NCI-H128 (cell line): ENCODE measurements around the gene TAF5L.
"Not testable (repeated sequence)": the region's sequence is repeated elsewhere in the genome, so short reads cannot be mapped to it uniquely, and the experiment has no call there.

ENCODE experiments used
- DNase-seq: peaks from one replicate; lab custom pipeline; 2025; ENCODE audit not compliant: unreplicated experiment; lab: John Stamatoyannopoulos, UW

TAF5L gene

GRCh38 chr1:229642970-229643369, 17.0 kb upstream of the TAF5L start:
- DNase-seq = no peak

- DNase-seq = no peak
Observed at GRCh38 chr1:229642376-229642775, 16.5 kb upstream of the TAF5L start.

- DNase-seq = no peak
Observed at GRCh38 chr1:229641306-229641705, 15.4 kb upstream of the TAF5L start.

GRCh38 chr1:229640455-229640854, 14.5 kb upstream of the TAF5L start:
- no peak for DNase-seq

- DNase-seq = no peak
Observed at GRCh38 chr1:229637746-229638145, 11.8 kb upstream of the TAF5L start.

- DNase-seq = no peak
Observed at GRCh38 chr1:229636042-229636441, 10.1 kb upstream of the TAF5L start.

- DNase-seq = no peak
Observed at GRCh38 chr1:229631966-229632365, 6.0 kb upstream of the TAF5L start.

- DNase-seq = no peak
Observed at GRCh38 chr1:229631148-229631547, 5.2 kb upstream of the TAF5L start.

- DNase-seq = no peak
Observed at GRCh38 chr1:229629261-229629660, 3.3 kb upstream of the TAF5L start.

GRCh38 chr1:229627003-229627402, 1.1 kb upstream of the TAF5L start:
- no peak for DNase-seq

- peak; percentile 28 for DNase-seq
Observed at GRCh38 chr1:229625071-229625914, 629 bp downstream of the TAF5L start.

GRCh38 chr1:229624521-229625070, 1.3 kb downstream of the TAF5L start:
- DNase-seq = no peak

- DNase-seq = no peak
Observed at GRCh38 chr1:229623838-229624237, 2.1 kb downstream of the TAF5L start.

- no peak for DNase-seq
Observed at GRCh38 chr1:229623225-229623624, 2.7 kb downstream of the TAF5L start.

GRCh38 chr1:229622641-229623120, 3.2 kb downstream of the TAF5L start:
- DNase-seq = not testable (repeated sequence)

GRCh38 chr1:229621663-229622062, 4.3 kb downstream of the TAF5L start:
- no peak for DNase-seq

- DNase-seq = no peak
Observed at GRCh38 chr1:229620876-229621275, 5.0 kb downstream of the TAF5L start.

- DNase-seq = no peak
Observed at GRCh38 chr1:229619614-229620013, 6.3 kb downstream of the TAF5L start.

- no peak for DNase-seq
Observed at GRCh38 chr1:229619002-229619401, 6.9 kb downstream of the TAF5L start.

- DNase-seq = no peak
Observed at GRCh38 chr1:229617351-229618100, 8.4 kb downstream of the TAF5L start.

- DNase-seq = no peak
Observed at GRCh38 chr1:229614701-229615100, 11.2 kb downstream of the TAF5L start.

GRCh38 chr1:229613938-229614337, 12.0 kb downstream of the TAF5L start:
- no peak for DNase-seq
